Keratinocyte (primary cell): ENCODE data around the gene RAPGEF4. TPM values are rescaled to one million over a fixed set of nuclear protein-coding genes. Genes with fewer than 3 reads are reported as not detected.
"Not testable (repeated sequence)": the region's sequence is repeated elsewhere in the genome, so short reads cannot be mapped to it uniquely, and the experiment has no call there.

ENCODE experiments used
- DNase-seq: peaks from one replicate; pipeline ENCODE4 v3.0.0-alpha.2; 2011; ENCODE audit warnings: low read depth, missing footprints, low spot score
- FAIRE-seq: peaks from 2 replicates; lab custom pipeline; 2011; peaks lifted over from hg19 to GRCh38; lab: Jason Lieb, UNC
- H2AFZ ChIP-seq: 2 replicates; pipeline ENCODE4 v1.6.0; 2012; ENCODE audit warnings: low read length, control low read depth, inconsistent platforms; ENCODE audit not compliant: control insufficient read depth
- H3K27ac ChIP-seq: 2 replicates; pipeline ENCODE4 v1.5.1; 2011; ENCODE audit warnings: low read length; ENCODE audit not compliant: control insufficient read depth, insufficient read depth
- H3K27me3 ChIP-seq: 3 replicates; pipeline ENCODE4 v1.6.0; 2011; ENCODE audit warnings: low read length; ENCODE audit not compliant: control insufficient read depth, insufficient read depth; ENCODE audit errors: extremely low read depth
- H3K36me3 ChIP-seq, 2 experiments: 2 replicates in 1 of 2; 3 replicates in 1 of 2; pipeline ENCODE4 v1.5.1; 2011; ENCODE audit warnings: low read length in 2 of 2, mild to moderate bottlenecking in 1 of 2; ENCODE audit not compliant: control insufficient read depth in 2 of 2, insufficient read depth in 2 of 2; ENCODE audit errors: extremely low read depth in 1 of 2
- H3K4me1 ChIP-seq: 3 replicates; pipeline ENCODE4 v1.5.1; 2011; ENCODE audit warnings: low read length; ENCODE audit not compliant: control insufficient read depth, insufficient read depth; ENCODE audit errors: extremely low read depth
- H3K4me2 ChIP-seq: 3 replicates; pipeline ENCODE4 v1.6.0; 2011; ENCODE audit warnings: low read depth, low read length; ENCODE audit not compliant: control insufficient read depth, insufficient read depth; ENCODE audit errors: extremely low read depth
- H3K4me3 ChIP-seq, 3 experiments: fragments of 200-600 bp in 1 of 3; sonication (generic) in 1 of 3; 2 replicates in 2 of 3; 3 replicates in 1 of 3; pipeline ENCODE4 v1.5.1; 2011 to 2016; ENCODE audit warnings: low read length in 3 of 3, mild to moderate bottlenecking in 3 of 3, control low read depth in 2 of 3, inconsistent platforms in 1 of 3, low read depth in 1 of 3, mixed read lengths in 1 of 3, mixed run types in 1 of 3, moderate library complexity in 1 of 3; ENCODE audit not compliant: control insufficient read depth in 2 of 3, insufficient read depth in 2 of 3; ENCODE audit errors: extremely low read depth in 1 of 3
- H3K79me2 ChIP-seq: 2 replicates; pipeline ENCODE4 v1.6.0; 2012; ENCODE audit warnings: low read length; ENCODE audit not compliant: control insufficient read depth, insufficient read depth
- H3K9ac ChIP-seq: 3 replicates; pipeline ENCODE4 v1.6.0; 2011; ENCODE audit warnings: low read length; ENCODE audit not compliant: control insufficient read depth, insufficient read depth; ENCODE audit errors: extremely low read depth
- H3K9me1 ChIP-seq: 3 replicates; pipeline ENCODE4 v1.6.0; 2011; ENCODE audit warnings: low read length; ENCODE audit not compliant: control insufficient read depth, insufficient read depth; ENCODE audit errors: extremely low read depth
- H3K9me3 ChIP-seq: 2 replicates; pipeline ENCODE4 v1.5.1; 2012; ENCODE audit warnings: low read depth, low read length; ENCODE audit not compliant: control insufficient read depth
- H4K20me1 ChIP-seq: 3 replicates; pipeline ENCODE4 v1.6.0; 2011; ENCODE audit warnings: low read length; ENCODE audit not compliant: control insufficient read depth, insufficient read depth; ENCODE audit errors: extremely low read depth
- EZH2 ChIP-seq: IDR thresholded peaks from one replicate; pipeline ENCODE4 v1.6.1; 2012; ENCODE audit warnings: inconsistent platforms, mild to moderate bottlenecking, low read length, moderate library complexity
- dilution Hi-C: fragments of 300-500 bp; cut with MboI; formaldehyde crosslinking; loops from one replicate; pipeline ENCODE4 v1.7.0; 2020; ENCODE audit warnings: low sequenced_read_pairs; ENCODE audit not compliant: extremely low pct_ligation_motif_present
- polyA plus RNA-seq, 5 experiments: library from polyadenylated mRNA; depleted of rRNA in 3 of 5; stranded (reverse) in 3 of 5; stranded (forward) in 1 of 5; unstranded in 1 of 5; fragments of >200 nt; gene quantifications; 1 replicate in 1 of 5; 2 replicates in 3 of 5; 3 replicates in 1 of 5; pipeline versions ENCODE4 v1.2.1 to v1.2.3, GENCODE V29; 2011 to 2012; ENCODE audit warnings: missing spikeins in 2 of 5, low read depth in 1 of 5, low replicate concordance in 1 of 5
- TF ChIP-seq, protein P1 (sequence below), 3 experiments: IDR thresholded peaks in 1 of 3; conservative IDR thresholded peaks in 1 of 3; optimal IDR thresholded peaks in 1 of 3; 2 replicates in 2 of 3; 3 replicates in 1 of 3; pipeline versions ENCODE3 to v1.5.1; 2011; ENCODE audit warnings: low read length in 3 of 3, mild to moderate bottlenecking in 3 of 3, moderate library complexity in 2 of 3, control low read depth in 1 of 3, inconsistent platforms in 1 of 3; ENCODE audit not compliant: insufficient read depth in 2 of 3; ENCODE audit errors: extremely low read depth in 1 of 3

RAPGEF4 gene
- polyA plus RNA-seq, 1 donor (not counting 4 experiments of a cell fraction or from before 2014, with no cell fraction given) = 1.6 TPM

DNA sequence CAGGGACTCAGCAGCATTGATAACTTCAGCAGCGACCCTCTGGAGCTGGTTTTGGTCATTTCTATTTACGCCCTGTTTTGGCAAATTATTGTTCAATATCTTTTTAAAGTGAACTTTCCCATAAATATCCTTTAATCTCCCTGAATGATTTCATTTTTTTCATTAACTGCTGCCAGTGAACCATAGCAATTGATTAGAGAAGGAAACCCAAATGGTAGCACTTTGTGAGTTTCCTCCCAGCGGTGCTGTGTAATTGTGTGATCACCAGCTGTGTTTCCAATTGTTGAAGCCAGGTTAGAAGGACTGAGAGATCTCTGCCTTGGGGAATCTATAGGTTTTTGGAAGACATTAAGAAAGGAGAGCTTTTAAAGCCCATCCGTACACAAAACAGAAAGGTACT, 356.3 kb downstream of the RAPGEF4 start:
- Histone ChIP-seq H3K9me3 (no peaks in the 10 kb centered on the region), H3K4me1 (peaks cover 18% of the 10 kb centered on the region), H3K9me1 (no peaks in the 10 kb centered on the region), H3K27me3 (no peaks in the 10 kb centered on the region), H3K4me3 (no peak overlapping the region), H4K20me1 (no peaks in the 10 kb centered on the region), H3K79me2 (peaks cover 36% of the 10 kb centered on the region), H3K36me3 (peaks cover 2 to 14% of the 10 kb centered on the region in 2 experiments), H3K9ac (no peak overlapping the region), H2AFZ (no peak overlapping the region), H3K27ac (no peak overlapping the region), H3K4me2 (no peak overlapping the region)
- FAIRE-seq (no peak), DNase-seq (no peak)
- TF ChIP-seq, protein P1, sequence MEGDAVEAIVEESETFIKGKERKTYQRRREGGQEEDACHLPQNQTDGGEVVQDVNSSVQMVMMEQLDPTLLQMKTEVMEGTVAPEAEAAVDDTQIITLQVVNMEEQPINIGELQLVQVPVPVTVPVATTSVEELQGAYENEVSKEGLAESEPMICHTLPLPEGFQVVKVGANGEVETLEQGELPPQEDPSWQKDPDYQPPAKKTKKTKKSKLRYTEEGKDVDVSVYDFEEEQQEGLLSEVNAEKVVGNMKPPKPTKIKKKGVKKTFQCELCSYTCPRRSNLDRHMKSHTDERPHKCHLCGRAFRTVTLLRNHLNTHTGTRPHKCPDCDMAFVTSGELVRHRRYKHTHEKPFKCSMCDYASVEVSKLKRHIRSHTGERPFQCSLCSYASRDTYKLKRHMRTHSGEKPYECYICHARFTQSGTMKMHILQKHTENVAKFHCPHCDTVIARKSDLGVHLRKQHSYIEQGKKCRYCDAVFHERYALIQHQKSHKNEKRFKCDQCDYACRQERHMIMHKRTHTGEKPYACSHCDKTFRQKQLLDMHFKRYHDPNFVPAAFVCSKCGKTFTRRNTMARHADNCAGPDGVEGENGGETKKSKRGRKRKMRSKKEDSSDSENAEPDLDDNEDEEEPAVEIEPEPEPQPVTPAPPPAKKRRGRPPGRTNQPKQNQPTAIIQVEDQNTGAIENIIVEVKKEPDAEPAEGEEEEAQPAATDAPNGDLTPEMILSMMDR (optimal IDR thresholded peaks at IDR 0.05 in 1 of 3, IDR thresholded peaks at IDR 0.05 in 1 of 3, conservative IDR thresholded peaks at IDR 0.05 in 1 of 3; ENCODE audit: extremely low read depth in 1 of 3, insufficient read depth in 2 of 3, low read length in 3 of 3) = no peak
- dilution Hi-C loops = no loop called here

DNA sequence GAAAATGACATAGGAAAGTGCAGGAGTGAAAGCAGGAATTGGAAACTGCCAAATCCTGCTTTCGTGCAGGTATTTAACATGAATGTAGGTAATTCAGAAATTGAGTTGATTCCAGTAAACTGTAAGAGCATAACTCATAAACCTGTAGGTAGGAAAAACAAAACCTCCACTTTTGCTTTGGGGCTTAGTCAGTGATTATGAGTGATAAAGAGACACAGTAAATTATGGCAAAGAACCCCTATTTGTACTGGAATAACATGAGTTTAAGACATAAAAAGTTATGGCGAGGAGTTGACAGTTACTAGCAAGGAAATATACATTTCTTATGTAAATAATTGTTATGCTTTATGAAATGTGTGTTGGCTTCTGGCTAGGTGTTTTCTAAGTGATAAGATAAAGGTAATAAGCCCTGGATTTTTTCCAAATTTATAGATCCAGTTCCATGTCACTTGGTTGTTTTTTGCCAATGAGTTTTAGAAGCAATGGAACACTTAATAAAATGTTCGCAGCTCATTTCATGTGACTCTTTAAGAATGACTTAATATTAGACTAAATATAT, 357.3 kb downstream of the RAPGEF4 start:
- H3K79me2 ChIP-seq = peaks cover 28% of the 10 kb centered on the region
- peaks cover 15% of the 10 kb centered on the region for H3K4me1 ChIP-seq
- H3K9me3 ChIP-seq = no peaks in the 10 kb centered on the region
- H3K36me3 ChIP-seq = peaks cover 2 to 14% of the 10 kb centered on the region in 2 experiments
- H3K9me1 ChIP-seq = no peaks in the 10 kb centered on the region
- no peak overlapping the region for H2AFZ ChIP-seq
- H3K4me3 ChIP-seq = no peak overlapping the region
- no peaks in the 10 kb centered on the region for H4K20me1 ChIP-seq
- dilution Hi-C loops = no loop called here
- peak overlapping the region; percentile 6 for H3K27ac ChIP-seq
- peak overlapping the region; percentile 38 for H3K4me2 ChIP-seq
- TF ChIP-seq, protein P1 (optimal IDR thresholded peaks at IDR 0.05 in 1 of 3, IDR thresholded peaks at IDR 0.05 in 1 of 3, conservative IDR thresholded peaks at IDR 0.05 in 1 of 3; ENCODE audit: extremely low read depth in 1 of 3, insufficient read depth in 2 of 3, low read length in 3 of 3) = no peak
- TF ChIP-seq EZH2 = no peak
- no peaks in the 10 kb centered on the region for H3K27me3 ChIP-seq
- FAIRE-seq (peak; percentile 36), DNase-seq (no peak)
- no peak overlapping the region for H3K9ac ChIP-seq

DNA sequence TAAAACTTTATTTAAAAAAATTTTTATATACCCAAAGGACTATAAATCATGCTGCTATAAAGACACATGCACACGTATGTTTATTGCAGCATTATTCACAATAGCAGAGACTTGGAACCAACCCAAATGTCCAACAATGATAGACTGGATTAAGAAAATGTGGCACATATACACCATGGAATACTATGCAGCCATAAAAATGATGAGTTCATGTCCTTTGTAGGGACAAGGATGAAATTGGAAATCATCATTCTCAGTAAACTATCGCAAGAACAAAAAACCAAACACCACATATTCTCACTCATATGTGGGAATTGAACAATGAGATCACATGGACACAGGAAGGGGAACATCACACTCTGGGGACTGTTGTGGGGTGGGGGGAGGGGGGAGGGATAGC, 358.0 kb downstream of the RAPGEF4 start:
- H3K9me1 ChIP-seq, H3K9me3 ChIP-seq, H3K4me3 ChIP-seq, DNase-seq, dilution Hi-C loops, H3K27ac ChIP-seq, H3K27me3 ChIP-seq, H4K20me1 ChIP-seq, H2AFZ ChIP-seq, H3K9ac ChIP-seq, FAIRE-seq, H3K4me2 ChIP-seq: not testable (repeated sequence)
- Histone ChIP-seq H3K79me2 (peaks cover 23% of the 10 kb centered on the region), H3K4me1 (peaks cover 15% of the 10 kb centered on the region), H3K36me3 (peaks cover 2 to 14% of the 10 kb centered on the region in 2 experiments)
